ENCODE results near the gene COA1. TPM values are rescaled to one million over a fixed set of nuclear protein-coding genes. Genes with fewer than 3 reads are reported as not detected.
"Not testable (repeated sequence)": the region's sequence is repeated elsewhere in the genome, so short reads cannot be mapped to it uniquely, and the experiment has no call there.

Gene COA1
- polyA plus RNA-seq, 3 donors: 62.5 to 75.0 (median 74.5) TPM

DNA sequence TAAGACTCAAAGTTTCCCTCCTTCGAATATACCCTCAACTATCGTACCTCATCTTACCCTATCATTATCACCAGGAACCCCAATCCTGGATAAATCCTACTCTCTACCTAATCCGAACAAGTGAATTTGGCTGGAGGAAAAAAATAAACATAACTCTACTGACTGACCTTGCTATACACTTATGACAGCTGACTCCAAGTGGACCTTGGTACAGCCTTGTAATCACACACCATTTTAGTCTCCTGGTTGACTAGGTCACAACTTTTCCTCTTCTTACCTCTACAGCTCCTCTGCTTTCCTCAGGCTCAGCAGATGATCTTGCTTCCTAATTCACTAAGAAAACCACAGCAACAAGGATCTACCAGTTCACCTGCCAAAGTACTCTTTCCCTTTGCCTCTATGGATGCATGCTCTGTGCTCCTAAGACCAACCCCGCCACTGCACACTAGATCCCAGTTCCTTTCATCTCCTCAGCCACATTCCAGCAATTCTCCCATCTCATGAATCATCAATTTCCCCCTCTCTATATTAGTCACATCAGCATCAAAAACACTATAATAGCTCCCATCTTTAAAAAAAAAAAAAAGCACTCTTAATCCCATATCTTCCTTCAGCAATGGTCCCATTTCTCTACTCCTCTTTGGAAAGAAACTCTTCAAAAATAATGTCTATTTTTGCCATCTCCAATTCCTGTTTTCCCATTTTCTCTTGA lies 35.5 kb downstream of the COA1 start:
- DNase-seq (ENCODE audit: low read depth in 3 of 3, low spot score in 2 of 3): no peak

GRCh38 chr7:43692582-43693373 lies 36.5 kb downstream of the COA1 start:
- DNase-seq (ENCODE audit: low read depth in 3 of 3, low spot score in 2 of 3): no peak

- DNase-seq (ENCODE audit: low read depth in 3 of 3, low spot score in 2 of 3): no peak
Observed at GRCh38 chr7:43691611-43692010, 37.7 kb downstream of the COA1 start.

- DNase-seq (ENCODE audit: low read depth in 3 of 3, low spot score in 2 of 3): no peak
Observed at GRCh38 chr7:43689115-43689514, 40.2 kb downstream of the COA1 start.

- DNase-seq (ENCODE audit: low read depth in 3 of 3, low spot score in 2 of 3): not testable (repeated sequence)
Observed at GRCh38 chr7:43687866-43688265, 41.5 kb downstream of the COA1 start.

- no peak for DNase-seq (ENCODE audit: low read depth in 3 of 3, low spot score in 2 of 3)
Observed at GRCh38 chr7:43686991-43687390, 42.3 kb downstream of the COA1 start.

DNA sequence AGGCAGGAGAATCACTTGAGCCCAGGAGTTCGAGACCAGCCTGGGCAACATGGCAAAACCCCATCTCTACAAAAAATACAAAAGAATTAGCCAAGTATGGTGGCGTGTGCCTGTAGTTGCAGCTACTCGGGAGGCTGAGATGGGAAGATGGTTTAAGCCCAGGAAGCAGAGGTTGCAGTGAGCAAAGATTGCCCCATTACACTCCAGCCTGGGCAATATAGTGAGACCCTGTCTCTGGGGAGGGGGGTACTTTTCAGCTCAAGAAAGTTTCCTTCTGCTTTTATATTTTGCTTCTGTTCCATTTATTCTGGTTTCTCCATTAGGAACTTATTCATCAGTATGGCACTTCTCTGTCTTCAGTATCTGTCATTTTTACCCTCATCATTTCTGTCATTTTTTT lies 48.6 kb downstream of the COA1 start:
- DNase-seq (ENCODE audit: low read depth in 3 of 3, low spot score in 2 of 3): no peak

DNA sequence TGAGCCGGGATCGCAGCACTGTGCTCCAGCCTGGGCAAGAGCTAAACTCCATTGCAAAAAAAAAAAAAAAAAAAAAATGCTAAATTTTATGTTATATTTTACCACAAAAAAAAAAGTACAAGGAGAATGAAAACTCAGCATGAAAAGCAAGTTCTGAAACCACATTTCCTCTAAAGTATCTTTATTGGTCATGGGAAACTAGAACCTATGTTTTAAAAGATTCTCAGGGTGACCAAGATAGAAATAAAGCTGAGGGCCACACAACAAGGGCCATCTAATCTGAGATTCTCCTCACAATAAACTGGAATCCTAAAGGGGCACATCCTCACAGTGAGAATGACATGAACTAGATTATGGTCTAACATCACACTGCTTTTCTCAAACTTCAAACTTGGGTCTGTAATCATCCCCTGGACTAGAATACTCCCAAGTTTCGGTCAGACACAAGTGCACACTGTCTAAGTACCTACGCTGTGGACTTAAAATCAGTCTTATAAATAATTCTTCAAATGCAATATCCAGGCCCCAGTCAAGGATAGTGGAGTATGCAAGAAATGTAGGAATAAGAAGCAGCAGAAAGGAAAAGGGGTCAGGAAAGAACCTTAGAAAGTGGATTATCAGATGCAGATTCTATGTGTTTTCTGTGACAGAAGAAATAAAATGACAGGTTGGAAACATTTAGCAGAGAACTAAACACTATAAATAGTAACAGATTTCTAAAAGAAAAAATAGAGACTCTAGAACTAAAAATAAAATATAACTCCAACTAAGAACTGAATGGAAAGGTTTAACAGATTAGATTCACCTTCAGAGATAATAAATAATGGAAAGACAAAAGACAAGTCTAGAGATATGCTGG lies 49.9 kb downstream of the COA1 start:
- no peak for DNase-seq (ENCODE audit: low read depth in 3 of 3, low spot score in 2 of 3)

DNA sequence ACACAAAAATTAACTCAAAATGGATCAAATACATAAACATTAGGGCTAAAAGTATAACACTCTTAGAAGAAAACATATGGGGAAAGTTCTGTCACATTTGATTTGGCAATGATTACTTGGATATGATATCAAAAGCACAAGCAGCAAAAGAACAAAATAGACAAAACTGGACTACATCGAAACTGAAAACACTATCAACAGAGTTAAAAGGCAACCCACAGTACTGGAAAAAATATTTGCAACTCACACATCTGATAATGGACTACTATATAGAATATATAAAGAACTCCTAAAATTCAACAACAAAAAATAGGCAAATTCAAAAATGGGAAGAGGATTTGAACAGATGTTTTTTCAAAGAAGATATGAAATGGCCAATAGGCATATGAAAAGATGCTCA lies 51.0 kb downstream of the COA1 start:
- no peak for DNase-seq (ENCODE audit: low read depth in 3 of 3, low spot score in 2 of 3)

- DNase-seq (ENCODE audit: low read depth in 3 of 3, low spot score in 2 of 3): no peak
Observed at GRCh38 chr7:43677864-43678263, 51.5 kb downstream of the COA1 start.

DNA sequence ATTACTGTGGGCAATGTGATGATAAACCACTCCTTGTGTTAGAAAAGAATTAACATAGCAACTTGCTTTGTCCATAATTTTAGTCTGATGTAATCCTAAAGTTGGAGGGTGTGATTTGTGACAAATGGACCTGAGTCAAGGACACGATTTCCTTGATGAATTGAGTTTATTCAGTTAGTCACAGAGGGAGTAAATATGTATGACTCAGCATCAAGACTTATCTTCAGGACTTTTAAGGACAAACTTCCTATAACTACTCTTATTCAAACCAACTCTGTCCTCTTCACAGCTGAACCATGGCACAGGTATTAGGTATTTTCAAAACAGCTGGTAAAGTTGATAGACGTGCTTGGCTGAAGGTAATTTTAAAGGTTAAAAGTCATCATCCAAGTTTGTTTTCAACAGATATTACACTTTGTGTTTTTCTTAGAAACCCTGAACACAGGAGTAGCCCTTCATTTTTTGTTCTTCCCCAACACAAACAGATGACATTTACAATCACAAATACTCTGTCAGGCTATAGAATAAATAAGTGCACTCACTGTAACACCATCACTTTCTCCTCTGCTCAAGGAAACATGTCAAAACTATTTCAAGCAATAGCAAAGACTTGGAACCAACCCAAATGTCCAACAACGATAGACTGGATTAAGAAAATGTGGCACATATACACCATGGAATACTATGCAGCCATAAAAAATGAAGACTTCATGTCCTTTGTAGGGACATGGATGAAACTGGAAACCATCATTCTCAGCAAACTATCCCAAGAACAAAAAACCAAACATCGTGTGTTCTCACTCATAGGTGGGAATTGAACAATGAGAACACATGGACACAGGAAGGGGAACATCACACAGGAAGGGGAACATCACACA lies 54.5 kb downstream of the COA1 start:
- DNase-seq (ENCODE audit: low read depth in 3 of 3, low spot score in 2 of 3): no peak

- not testable (repeated sequence) for DNase-seq (ENCODE audit: low read depth in 3 of 3, low spot score in 2 of 3)
Observed at GRCh38 chr7:43673243-43673976, 55.9 kb downstream of the COA1 start.

- DNase-seq (ENCODE audit: low read depth in 3 of 3, low spot score in 2 of 3): no peak
Observed at GRCh38 chr7:43671521-43671920, 57.8 kb downstream of the COA1 start.

DNA sequence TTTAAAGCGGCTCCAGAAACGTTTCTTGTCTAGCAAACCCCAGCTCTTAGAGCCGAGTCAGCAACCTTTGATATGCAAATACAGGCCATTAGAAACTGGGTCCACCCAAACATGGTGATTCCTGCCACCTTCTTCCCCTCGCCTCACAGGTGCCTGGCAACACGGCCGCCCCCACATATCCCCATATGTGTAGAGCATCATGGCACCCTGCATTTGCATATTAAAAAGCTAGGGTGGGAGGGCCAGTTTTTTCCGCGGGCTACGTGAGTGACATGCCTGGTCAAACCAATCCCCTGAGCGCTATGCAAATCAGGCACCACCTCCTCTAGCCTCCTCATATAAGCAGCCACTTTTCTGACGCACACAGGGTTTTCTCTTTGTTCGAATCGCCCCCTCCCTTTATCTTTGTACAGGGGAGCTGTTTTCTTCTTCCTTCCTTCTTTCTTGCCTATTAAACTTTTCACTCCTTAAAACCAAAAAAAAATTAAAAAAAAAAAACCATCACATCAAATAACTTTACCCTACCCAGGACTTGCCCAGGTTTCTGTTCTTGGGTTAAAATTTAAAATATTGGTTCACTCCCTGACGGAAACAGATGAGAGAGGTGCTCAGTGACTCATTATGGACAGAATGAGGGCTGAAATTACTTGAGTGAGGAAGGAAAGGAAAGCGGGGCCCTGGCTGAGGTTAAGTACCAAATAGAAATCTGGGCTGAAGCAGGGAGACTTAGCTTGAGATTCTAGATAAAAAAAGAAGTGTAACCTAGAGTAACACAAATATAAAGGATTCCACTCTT lies 59.8 kb downstream of the COA1 start:
- no peak for DNase-seq (ENCODE audit: low read depth in 3 of 3, low spot score in 2 of 3)

DNA sequence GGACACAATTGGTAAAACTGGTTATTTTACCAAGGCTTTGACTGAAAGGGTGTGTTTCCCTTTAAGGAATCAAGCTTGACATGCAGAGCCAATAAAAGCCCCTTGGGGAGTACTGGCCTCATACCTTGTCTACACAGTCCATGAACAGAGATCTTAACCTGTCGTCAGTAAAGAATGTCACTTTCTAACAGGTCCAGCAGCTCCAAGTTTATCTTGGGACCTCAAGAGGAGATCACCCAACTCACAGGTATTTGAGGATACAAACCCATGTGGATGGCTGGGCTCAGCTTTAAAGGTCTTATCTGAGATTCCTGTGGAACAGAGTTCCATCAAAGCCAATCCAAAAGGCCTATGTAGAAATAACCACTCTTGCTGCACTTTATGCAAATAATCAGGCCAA lies 61.3 kb downstream of the COA1 start:
- no peak for DNase-seq (ENCODE audit: low read depth in 3 of 3, low spot score in 2 of 3)

DNA sequence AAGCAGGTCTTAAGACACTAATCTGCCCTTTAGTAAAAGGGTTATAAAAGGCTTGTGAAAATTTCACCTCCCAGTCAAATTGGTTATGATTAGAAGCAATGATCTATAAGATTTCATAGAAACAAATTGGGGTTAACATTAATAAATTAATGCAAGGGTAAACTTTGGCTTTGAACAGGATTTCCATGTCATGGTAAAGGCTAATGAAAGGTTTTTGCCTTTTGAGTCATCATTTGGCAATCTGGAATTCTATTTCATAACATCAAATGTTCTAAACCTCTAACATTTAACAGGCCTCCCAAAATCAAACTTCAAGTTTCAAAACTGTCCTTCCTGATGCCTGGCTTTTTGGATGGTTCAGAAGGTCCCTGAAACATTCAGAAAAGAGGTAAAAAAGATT lies 62.4 kb downstream of the COA1 start:
- DNase-seq (ENCODE audit: low read depth in 3 of 3, low spot score in 2 of 3): no peak

DNA sequence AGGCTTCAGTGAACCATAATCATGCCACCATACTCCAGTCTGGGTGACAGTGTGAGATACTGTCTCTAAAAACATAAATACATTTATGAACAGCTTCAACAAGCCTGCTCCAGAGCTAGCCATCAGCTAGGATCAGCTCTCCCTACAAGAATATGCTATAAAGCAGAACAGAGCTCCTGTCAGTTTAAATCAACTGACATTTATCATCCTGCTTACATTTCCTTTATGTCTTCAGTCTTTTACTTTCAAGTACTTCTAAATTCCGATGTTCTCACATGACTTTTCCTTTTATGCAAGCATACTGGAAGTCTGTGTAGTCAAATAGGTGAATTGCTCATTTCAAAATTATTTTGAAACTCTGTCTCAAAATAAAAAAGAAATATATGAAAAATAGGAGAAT lies 64.6 kb downstream of the COA1 start:
- no peak for DNase-seq (ENCODE audit: low read depth in 3 of 3, low spot score in 2 of 3)

DNA sequence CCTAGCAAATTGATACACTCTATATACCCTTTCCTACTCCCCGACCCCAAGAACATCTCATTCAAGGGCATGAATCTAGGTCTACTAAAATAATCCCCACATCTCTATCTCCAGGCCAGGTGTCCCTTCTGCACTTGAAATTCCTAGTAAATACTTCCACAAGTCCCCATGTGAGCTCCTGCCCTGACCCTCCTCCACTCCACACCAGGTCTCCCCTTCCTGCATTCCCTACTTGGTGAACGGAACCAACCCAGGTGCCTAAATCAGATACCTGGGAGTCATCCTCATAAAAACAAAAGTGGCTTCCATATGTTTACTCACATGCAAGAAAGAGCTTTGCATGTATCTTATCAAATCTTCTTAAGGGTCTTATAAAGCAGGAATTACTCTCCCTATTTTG lies 69.2 kb downstream of the COA1 start:
- DNase-seq (ENCODE audit: low read depth in 3 of 3, low spot score in 2 of 3): no peak

DNA sequence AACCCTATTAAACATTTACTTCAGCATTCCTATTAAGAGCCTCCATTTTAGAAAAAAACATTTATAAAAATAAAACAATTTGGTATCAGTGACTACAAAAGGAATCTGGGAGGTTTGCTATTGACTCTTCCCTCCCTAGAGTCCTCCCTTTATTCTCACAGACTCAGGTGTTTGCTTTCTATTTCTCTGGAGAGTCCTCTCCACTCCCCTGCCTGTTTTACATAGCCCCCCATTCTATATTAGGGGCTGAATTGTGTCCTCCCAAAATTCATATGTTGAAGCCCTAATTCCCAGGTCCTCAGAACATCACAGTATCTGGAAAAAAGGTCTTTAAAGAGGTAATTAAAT lies 69.8 kb downstream of the COA1 start:
- no peak for DNase-seq (ENCODE audit: low read depth in 3 of 3, low spot score in 2 of 3)
